Thyroid gland (tissue), 4 donors: Measurements from ENCODE around the gene RARRES2.
"Not testable (repeated sequence)": the region's sequence is repeated elsewhere in the genome, so short reads cannot be mapped to it uniquely, and the experiment has no call there.

Experiments used
- CTCF ChIP-seq, 6 experiments: fragments of 200-600 bp in 3 of 6; fragments of 450-650 bp in 3 of 6; sonication (generic) in 3 of 6; IDR thresholded peaks; one replicate each; pipeline ENCODE4 v1.5.1; 2016 to 2019; ENCODE audit warnings: antibody characterized with exemption in 6 of 6, mild to moderate bottlenecking in 2 of 6, inconsistent platforms in 1 of 6, moderate library complexity in 1 of 6
- POLR2A ChIP-seq, 2 donors: fragments of 450-650 bp; IDR thresholded peaks; one replicate each; pipeline ENCODE4 v1.6.1; 2017; ENCODE audit warnings: antibody characterized with exemption in 2 of 2, mild to moderate bottlenecking in 2 of 2, moderate library complexity in 1 of 2

GRCh38 chr7:150297978-150298377 is 43.5 kb downstream of the RARRES2 start:
- TF ChIP-seq POLR2A, CTCF (IDR thresholded peaks at IDR 0.05): not testable (repeated sequence)
